Epidermal melanocyte (primary cell): ENCODE measurements around the gene PRICKLE4.
A peak's percentile ranks its signal among the peaks of the same experiment; 100 is the strongest.
"Not testable (repeated sequence)": the region's sequence is repeated elsewhere in the genome, so short reads cannot be mapped to it uniquely, and the experiment has no call there.

Experiments
- DNase-seq: peaks from one replicate; pipeline ENCODE4 v3.0.0; 2011; ENCODE audit warnings: low spot score; ENCODE audit not compliant: insufficient read length

The PRICKLE4 gene

DNA sequence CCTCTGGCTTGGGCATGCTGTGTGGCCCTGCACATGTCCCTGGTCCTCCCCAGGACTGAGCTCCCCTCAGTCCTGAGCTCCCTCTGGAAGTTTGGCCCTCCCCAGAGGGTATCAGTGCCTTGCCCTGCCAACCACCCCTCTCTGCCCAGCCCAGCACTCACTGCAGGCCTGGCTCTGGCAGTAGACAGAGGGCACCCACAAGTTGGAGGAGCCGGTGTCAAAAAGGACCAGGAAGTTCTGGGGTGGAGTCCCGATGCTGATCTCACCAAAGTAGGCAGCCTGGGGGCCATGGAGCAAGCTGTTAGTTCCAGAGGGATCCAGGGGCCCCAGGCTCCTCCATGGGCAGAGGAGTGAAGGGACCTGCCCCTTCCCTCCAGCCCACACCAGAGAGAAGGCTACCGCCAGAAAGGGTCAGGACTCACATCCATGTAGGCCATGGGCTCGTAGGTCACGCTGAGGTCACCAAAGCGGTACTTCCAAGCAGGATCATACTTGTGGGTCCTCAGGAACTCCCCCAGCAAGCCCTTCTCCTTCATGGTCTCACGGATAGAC lies 36.3 kb upstream of the PRICKLE4 start:
- DNase-seq = no peak

DNA sequence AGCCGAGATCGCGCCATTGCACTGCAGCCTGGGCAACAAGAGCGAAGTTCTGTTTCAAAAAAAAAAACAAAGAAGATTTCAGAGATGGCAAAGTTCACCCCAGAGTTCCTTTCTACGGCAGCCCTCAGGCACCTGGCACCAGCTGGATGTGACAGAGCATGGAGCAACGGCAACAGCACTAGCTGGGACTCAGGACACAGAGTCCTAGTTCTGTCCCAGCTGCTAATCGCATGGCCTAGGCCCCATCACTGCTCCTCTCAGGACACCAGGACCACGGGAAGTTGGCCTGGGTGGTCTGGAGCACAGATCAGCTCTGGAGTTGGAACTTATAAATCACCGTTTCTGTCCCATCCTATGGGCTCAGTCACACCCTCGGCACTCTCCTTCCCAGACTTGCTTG lies 34.5 kb upstream of the PRICKLE4 start:
- DNase-seq = no peak

- DNase-seq = no peak
Observed at GRCh38 chr6:41747256-41748101, 33.1 kb upstream of the PRICKLE4 start, which contains the start of gene PGC. PGC (minus strand) TSS chr6:41747397; CDS start chr6:41747334, 63 bp downstream.

DNA sequence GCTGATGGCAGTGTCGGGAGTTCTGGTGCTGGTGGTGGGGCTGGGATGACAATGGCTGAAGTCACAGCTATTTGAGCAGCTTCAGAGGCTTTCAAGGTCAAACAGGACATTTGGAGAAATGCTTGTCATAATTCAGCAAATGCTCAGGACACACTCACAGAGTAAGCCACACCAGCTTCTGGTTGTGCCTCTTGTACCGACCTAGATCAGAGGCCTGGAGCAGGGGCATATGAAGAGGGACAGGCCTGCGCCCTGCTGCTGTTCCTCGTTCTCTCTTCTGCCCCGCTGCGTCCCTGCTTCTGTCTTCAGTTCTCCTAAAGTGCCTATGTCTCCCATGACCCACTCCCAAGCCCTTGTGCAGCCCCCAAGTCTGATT lies 32.5 kb upstream of the PRICKLE4 start:
- no peak for DNase-seq

DNA sequence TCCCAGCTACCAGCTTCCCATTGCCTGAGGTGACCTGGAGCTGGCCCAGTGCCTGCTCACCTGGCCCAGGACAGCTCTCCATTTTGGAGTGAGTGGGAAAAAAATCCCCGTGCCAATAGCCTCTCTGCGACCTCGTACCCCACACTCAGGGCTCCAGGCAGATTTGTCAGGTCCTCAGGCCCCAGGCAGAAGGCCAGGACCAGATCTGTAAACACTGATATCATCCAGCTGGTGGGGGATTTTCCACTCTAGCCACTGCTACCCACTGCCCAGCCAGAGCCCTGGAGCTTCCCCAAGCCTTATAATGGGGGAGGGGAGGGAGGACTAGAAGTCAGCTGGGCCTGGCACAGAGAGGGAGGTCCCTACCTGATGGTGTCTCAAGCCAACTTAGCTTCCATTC lies 32.0 kb upstream of the PRICKLE4 start:
- no peak for DNase-seq

DNA sequence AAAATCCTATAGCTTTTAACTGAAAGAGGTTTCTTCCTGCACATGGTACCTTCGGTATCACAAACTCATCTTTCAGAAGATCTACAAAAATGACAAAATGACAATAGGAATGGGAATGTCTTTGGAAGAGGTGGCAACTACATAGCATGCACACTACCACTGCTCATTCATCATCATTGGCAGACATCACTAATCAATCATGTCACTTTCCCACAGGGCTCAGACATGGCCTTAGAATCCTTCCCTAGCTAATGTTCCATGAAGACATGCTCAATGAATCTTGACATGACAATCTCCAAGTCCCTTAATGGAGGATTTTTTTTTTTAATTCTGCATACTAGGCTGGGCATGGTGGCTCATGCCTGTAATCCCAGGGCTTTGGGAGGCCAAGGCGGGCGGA lies 30.2 kb upstream of the PRICKLE4 start:
- no peak for DNase-seq

DNA sequence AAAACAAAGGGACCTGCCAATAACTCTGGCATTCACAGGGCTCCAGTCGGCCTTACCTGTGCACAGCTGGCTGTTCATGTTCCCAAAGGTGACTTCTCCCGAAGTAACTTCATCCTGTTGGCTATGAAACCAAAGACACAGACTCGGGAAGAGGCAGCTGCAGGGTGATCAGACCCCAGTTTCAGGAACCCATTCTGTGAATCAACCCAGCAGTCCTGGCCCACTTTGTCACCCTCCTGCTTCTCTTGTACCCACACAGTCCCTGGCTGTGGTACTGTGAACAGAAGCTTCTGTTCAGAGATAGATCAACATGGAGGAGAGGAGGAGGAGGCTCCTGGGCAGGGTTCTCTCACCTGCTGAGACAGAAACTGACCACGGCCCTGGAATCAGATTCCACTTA lies 24.7 kb upstream of the PRICKLE4 start:
- no peak for DNase-seq

DNA sequence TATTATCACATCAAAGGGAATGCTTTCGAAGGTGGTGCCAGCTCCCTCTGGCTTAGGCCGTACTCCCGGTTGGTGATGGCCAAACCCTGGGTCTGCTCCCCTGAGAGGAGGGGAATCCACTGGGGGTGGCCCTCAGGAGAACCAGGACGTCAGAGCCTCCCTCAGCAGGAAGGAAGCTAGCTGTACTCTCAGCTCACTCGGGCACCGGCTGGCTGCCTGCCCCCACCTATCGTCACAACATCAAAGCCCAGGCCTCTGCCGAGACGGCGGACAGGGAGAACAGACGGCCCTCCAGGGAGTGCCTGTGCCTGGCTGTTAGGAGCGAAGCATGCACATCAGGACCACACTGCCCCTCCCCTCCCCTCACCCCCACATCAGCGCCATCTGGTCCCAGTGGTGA lies 24.2 kb upstream of the PRICKLE4 start:
- DNase-seq = no peak

GRCh38 chr6:41757271-41757670 lies 23.3 kb upstream of the PRICKLE4 start:
- no peak for DNase-seq

DNA sequence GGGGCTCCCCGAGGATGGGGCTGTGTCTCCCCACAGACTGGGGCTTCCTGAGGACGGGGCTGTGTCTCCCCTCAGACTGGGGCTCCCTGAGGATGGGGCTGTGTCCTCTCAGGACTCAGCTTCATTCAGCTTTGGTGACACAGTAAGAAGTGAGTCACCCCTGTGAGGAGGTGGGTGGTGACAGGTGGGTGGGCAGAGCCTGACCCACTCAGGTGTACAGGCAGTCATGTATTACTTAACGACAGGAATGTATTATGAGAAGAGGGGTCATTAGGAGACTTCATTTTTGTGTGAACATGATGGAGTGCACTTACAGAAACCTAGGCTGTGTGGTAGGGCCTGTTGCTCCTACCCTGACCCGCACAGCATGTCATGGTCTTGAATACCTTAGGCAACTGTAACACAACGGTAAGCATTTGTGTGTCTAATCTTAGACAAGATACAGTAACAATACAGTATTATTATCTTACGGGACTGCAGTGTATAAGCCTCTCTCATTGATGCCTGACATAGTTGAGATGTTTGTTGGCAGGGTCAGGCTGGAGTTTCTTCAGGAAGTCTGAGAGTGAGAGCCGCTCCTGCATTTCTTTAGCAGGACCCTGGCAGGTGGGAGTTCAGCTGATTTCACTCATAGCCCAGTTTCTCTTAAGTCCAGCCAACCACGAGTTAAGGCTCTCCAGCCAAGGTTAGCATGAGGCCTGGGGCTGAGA lies 22.5 kb upstream of the PRICKLE4 start:
- no peak for DNase-seq

GRCh38 chr6:41758641-41759035 lies 21.9 kb upstream of the PRICKLE4 start:
- no peak for DNase-seq

DNA sequence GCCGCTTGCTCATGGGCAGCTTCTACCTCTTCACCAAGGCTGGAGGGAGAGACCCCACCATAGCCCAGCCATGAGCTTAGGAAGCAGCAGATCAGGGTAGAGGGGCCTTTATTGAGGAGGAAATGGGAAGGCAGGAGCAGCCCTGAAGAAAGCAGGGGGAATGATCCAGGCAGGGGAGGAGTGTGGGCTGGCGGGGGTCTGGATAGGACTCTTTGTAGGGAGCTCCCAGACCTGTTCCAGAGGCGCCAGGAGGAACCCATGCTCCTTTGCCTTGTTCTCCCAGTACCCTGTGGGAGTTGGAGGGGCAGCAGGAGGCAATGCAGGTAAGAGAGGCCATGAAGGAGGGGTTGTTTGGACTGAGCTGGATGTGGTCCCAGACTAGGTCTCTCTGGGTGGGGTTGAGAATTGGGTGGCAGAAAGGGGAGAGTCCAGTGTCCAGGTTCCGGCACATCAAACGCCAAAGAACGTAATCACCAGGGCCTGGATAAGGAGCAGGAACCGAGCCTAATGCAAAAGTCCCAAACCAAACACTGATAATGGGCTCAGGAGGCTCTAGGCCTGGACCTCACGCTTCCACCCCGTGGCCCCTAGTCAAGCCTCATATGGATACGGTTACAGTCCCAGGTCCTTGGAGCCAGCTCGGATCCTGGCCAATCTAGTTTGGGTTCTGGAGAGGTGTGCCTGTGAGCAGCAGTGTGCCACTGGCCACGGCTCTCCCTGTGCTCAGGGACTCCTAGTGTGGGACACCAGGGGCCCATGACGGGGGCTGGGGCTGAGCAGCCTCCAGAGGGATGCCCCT lies 21.3 kb upstream of the PRICKLE4 start:
- DNase-seq = no peak

GRCh38 chr6:41759905-41760579 lies 20.5 kb upstream of the PRICKLE4 start:
- DNase-seq = no peak

DNA sequence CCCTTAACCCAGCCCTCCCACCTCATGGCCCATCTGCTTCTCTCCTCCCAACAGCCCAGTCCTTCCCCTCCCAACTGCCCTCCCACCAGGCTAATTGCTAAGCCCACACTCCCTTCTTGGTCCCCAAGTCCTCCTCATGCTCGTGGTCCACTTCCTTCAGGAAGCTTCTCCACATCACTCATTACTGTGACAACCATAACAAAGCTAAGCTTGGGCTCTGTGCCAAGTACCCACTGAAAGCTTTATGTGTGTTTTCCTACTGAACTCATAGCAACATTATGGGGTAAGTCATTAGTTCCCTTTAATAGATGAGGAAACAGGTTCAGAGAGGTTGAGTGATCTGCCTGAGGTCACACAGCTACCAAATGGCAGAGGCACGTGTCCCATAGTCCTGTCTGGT lies 17.1 kb upstream of the PRICKLE4 start:
- DNase-seq = no peak

GRCh38 chr6:41766043-41766664 lies 14.4 kb upstream of the PRICKLE4 start:
- DNase-seq = not testable (repeated sequence)

DNA sequence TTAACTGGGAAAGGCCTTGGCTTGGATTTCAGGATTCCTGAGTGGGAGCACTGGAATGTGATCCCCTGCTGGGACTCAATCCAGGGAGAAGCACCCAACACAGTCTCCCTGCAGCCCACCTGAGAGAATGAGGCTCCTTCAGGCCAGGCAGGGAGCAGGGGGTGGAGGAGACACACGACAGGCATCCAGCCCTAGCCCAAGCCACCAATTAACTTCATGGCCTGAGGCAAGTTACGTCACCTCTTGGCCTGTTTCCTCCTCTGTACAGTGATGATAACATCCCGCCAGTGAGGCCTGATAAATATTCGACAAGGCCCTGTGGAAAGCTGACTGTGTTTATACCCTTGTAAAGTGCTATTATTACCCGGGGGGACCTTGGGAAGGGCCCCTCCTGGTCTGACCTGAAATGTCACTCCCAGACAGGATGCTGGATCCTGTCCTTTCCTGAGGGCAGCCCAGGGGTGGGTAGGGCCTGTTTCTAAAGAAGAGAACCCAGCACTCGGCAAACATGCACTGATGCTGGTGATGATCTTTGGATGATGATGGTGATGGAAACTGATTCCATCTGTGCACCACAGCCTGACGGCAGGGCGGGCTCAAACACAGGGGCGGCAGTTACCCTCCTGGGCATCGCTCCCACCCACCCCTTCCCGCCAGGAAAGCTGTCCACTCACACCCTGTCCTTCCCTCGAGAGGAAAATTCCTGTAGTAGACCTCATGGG lies 13.3 kb upstream of the PRICKLE4 start:
- peak; percentile 50 for DNase-seq

DNA sequence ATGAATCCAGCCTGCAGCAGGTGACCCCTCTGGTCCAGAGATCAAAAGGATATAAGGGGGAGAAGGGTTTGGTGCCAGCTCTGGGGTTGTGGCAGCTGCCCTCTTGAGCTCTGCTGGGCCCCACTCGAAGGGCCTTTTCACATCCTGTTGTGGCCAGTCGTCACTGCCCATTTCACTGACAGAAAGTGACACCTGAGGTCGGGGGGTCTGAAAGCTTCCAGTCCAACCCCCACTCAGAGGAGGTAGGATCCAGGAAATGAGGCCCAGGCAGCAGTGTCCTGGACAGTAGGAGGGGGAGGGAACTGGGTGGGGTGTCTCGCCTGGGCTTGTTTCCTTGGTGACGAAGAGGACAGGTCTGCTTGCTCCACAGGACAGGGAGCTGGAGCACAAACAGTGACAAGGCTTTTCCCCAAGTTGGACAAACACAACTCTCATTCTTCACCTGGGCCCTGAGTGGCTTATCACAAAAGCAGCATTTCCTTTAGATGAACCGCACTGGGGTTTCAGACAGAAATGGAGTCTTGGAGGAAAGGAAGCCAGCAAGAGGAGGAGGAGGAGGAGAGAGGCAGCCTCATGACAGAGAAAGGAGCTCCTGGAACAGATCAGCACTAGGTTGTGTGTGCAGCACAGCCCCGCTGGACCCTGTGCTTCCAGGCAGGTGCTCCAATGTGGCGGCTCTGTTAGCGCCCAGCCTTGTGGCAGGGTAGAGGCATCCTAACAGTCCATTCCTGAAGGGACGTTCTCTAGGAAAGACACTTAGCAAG lies 11.9 kb upstream of the PRICKLE4 start:
- no peak for DNase-seq

DNA sequence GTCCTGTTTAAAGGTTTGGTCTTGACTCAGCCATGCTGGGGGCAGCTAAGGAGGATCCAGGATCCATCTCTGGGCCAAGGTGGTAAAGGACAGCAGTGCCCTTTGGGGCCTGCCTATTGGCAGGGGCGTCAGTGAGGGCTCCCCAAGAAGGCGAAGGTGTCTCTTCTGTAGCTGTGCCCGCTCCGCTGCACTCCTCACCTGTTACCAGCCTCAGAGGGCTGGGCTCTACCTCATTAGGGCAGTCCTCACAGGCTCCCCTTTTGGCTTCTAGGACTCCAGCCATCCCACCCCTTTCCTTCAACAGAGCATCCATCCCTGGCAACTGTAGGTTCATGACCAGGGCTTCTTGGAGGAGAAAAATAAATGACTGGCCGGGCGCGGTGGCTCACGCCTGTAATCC lies 11.2 kb upstream of the PRICKLE4 start:
- no peak for DNase-seq

DNA sequence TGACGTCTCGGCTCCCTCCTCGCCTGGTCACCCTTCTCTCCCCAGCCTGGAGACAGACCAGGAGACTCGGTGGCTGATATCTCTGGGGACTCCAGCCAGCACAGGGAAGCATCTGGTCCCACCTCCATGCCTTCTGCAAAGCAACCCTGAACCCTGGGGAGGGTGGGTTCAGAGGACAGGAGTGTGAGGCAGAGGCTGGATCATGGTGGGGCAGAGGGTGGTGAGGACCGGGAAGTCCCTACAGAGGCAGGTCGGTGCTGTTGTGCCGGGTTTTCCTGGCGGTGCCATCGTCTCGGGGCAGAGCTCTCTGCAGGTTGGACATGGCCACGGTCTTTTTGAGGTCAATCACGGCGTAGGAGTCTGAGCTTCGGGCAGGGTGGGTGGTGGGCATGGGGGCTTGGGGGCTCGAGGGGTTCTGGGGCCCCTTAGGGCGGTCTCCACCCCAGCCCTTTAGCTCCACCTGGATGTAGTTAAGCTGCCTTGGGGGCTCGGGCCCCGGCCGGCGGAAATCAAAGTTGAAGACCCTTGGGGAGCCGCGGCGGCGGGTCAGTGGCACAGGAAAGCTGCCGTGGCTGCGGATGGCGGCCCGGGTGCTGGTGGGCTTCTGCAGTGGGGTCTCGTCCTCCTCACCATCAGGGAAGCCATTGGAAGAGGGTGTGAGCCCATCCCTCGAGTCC lies 10.1 kb upstream of the PRICKLE4 start:
- no peak for DNase-seq
